A549 (cell line): ENCODE measurements around the gene MIS18BP1. TPM values are rescaled to one million over a fixed set of nuclear protein-coding genes. Genes with fewer than 3 reads are reported as not detected.

ENCODE experiments used
- ATAC-seq, 2 experiments: fragments of 200-7000 bp in 1 of 2; fragments of >200 bp in 1 of 2; cut with Nextera tagmentation in 1 of 2; cut with Tn5 transposase in 1 of 2; 3 replicates each; pipeline versions ENCODE4 v1.8.0 to v1.9.1; 2018 to 2020; ENCODE audit warnings: mild to moderate bottlenecking in 1 of 2, moderate library complexity in 1 of 2
- CTCF ChIA-PET: fragments of 300-600 bp; sonication (Branson Sonifier 250); formaldehyde crosslinking; extraction: SDS; loops from one replicate; lab custom pipeline; 2021; ENCODE audit warnings: antibody characterized with exemption, inconsistent platforms; lab: Yijun Ruan, JAX
- POLR2A ChIA-PET: fragments of 350-600 bp; formaldehyde crosslinking; extraction: SDS; loops from one replicate; lab custom pipeline; 2021; ENCODE audit warnings: antibody characterized with exemption, inconsistent platforms; lab: Yijun Ruan, JAX
- DNase-seq, 2 experiments: peaks; one replicate each; pipeline versions ENCODE4 v3.0.0 to v3.0.0-alpha.2; 2011 to 2016; ENCODE audit warnings: low read depth in 1 of 2, low spot score in 1 of 2
- FAIRE-seq: peaks from 2 replicates; lab custom pipeline; 2011; peaks lifted over from hg19 to GRCh38; lab: Jason Lieb, UNC
- H3K27ac ChIP-seq, 2 experiments: fragments of >200 bp; sonication (Bioruptor Twin); formaldehyde crosslinking; 3 replicates each; pipeline ENCODE4 v1.5.1; 2016 to 2017
- H3K4me1 ChIP-seq: fragments of >200 bp; sonication (Bioruptor Twin); formaldehyde crosslinking; 3 replicates; pipeline ENCODE4 v1.6.1; 2016
- H3K4me2 ChIP-seq: fragments of >200 bp; sonication (Bioruptor Twin); formaldehyde crosslinking; 3 replicates; pipeline ENCODE4 v1.6.1; 2016
- H3K4me3 ChIP-seq: fragments of >200 bp; sonication (Bioruptor Twin); formaldehyde crosslinking; 3 replicates; pipeline ENCODE4 v1.5.1; 2016
- H3K9me3 ChIP-seq: fragments of >200 bp; sonication (Bioruptor Twin); formaldehyde crosslinking; 3 replicates; pipeline ENCODE4 v1.6.1; 2016
- CEBPB ChIP-seq, 2 experiments: fragments of >200 bp in 1 of 2; sonication (Bioruptor Twin) in 1 of 2; formaldehyde crosslinking in 1 of 2; IDR thresholded peaks; 2 replicates each; pipeline ENCODE4 v1.6.1; 2012 to 2016
- CHD4 ChIP-seq: fragments of 200-600 bp; sonication (generic); IDR thresholded peaks from 2 replicates; pipeline ENCODE4 v1.6.1; 2016; ENCODE audit warnings: antibody characterized with exemption, mild to moderate bottlenecking, borderline replicate concordance
- EHF ChIP-seq: fragments of 250-450 bp; sonication (Bioruptor Pico); IDR thresholded peaks from 2 replicates; pipeline ENCODE4 v1.5.0; 2020; ENCODE audit warnings: mild to moderate bottlenecking
- EHMT2 ChIP-seq: fragments of 200-600 bp; sonication (generic); IDR thresholded peaks from 2 replicates; pipeline ENCODE4 v1.6.1; 2016; ENCODE audit warnings: antibody characterized with exemption, low read depth, mild to moderate bottlenecking, moderate library complexity
- ESRRA ChIP-seq: fragments of 150-350 bp; IDR thresholded peaks from 2 replicates; pipeline ENCODE4 v1.6.1; 2014; ENCODE audit warnings: mild to moderate bottlenecking, low read length, borderline replicate concordance
- FOSB ChIP-seq: fragments of 250-450 bp; sonication (Bioruptor Pico); IDR thresholded peaks from 2 replicates; pipeline ENCODE4 v1.5.0; 2020; ENCODE audit warnings: mild to moderate bottlenecking, moderate library complexity
- FOSL2 ChIP-seq, 2 experiments: fragments of 450-650 bp in 1 of 2; fragments of >200 bp in 1 of 2; sonication (Bioruptor Twin) in 1 of 2; formaldehyde crosslinking; IDR thresholded peaks; 2 replicates each; pipeline versions ENCODE4 v1.5.0 to v1.6.1; 2016 to 2020; ENCODE audit warnings: mild to moderate bottlenecking in 1 of 2, moderate library complexity in 1 of 2
- HDAC2 ChIP-seq: fragments of 200-600 bp; sonication (generic); IDR thresholded peaks from 2 replicates; pipeline ENCODE4 v1.6.1; 2016
- HOXA7 ChIP-seq: fragments of 250-450 bp; sonication (Bioruptor Pico); IDR thresholded peaks from 2 replicates; pipeline ENCODE4 v1.5.0; 2020; ENCODE audit warnings: mild to moderate bottlenecking, moderate library complexity
- HOXB5 ChIP-seq: fragments of 250-450 bp; sonication (Bioruptor Pico); IDR thresholded peaks from 2 replicates; pipeline ENCODE4 v1.5.0; 2020; ENCODE audit warnings: mild to moderate bottlenecking, moderate library complexity
- MAZ ChIP-seq: fragments of 150-350 bp; IDR thresholded peaks from 2 replicates; pipeline ENCODE4 v1.6.1; 2014; ENCODE audit warnings: antibody characterized with exemption, low read depth, low read length, borderline replicate concordance
- NR3C1 ChIP-seq: fragments of >200 bp; sonication (Bioruptor Twin); formaldehyde crosslinking; IDR thresholded peaks from 3 replicates; pipeline ENCODE4 v1.6.1; 2017
- PHF8 ChIP-seq: fragments of 200-600 bp; sonication (generic); IDR thresholded peaks from 2 replicates; pipeline ENCODE4 v1.6.1; 2016; ENCODE audit warnings: low read depth, mild to moderate bottlenecking, antibody characterized with exemption, moderate library complexity, borderline replicate concordance
- POLR2A ChIP-seq: IDR thresholded peaks from 2 replicates; pipeline ENCODE4 v1.6.1; 2012; ENCODE audit warnings: mild to moderate bottlenecking, low read length
- POLR2AphosphoS2 ChIP-seq: conservative IDR thresholded peaks from 2 replicates; pipeline ENCODE4 v1.6.1; 2012; ENCODE audit warnings: low read length, improper control_type of control experiment, inconsistent platforms
- RAD21 ChIP-seq, 2 experiments: fragments of >200 bp in 1 of 2; sonication (Bioruptor Twin) in 1 of 2; formaldehyde crosslinking in 1 of 2; IDR thresholded peaks in 1 of 2; conservative IDR thresholded peaks in 1 of 2; 2 replicates in 1 of 2; 3 replicates in 1 of 2; pipeline ENCODE4 v1.6.1; 2012 to 2018; ENCODE audit warnings: inconsistent platforms in 1 of 2
- RARB ChIP-seq: fragments of 250-450 bp; sonication (Bioruptor Pico); IDR thresholded peaks from 2 replicates; pipeline ENCODE4 v1.8.0; 2021; ENCODE audit warnings: mild to moderate bottlenecking, moderate library complexity
- RFX5 ChIP-seq: fragments of 450-650 bp; IDR thresholded peaks from 2 replicates; pipeline ENCODE4 v1.7.1; 2014; ENCODE audit warnings: antibody characterized with exemption, mild to moderate bottlenecking, moderate library complexity
- RNF2 ChIP-seq: fragments of 200-600 bp; sonication (generic); IDR thresholded peaks from 2 replicates; pipeline ENCODE4 v1.6.1; 2016; ENCODE audit warnings: low read depth, mild to moderate bottlenecking, antibody characterized with exemption, moderate library complexity, borderline replicate concordance
- SREBF2 ChIP-seq: fragments of 450-650 bp; IDR thresholded peaks from 2 replicates; pipeline ENCODE4 v1.6.1; 2014; ENCODE audit warnings: mild to moderate bottlenecking, moderate library complexity
- ZC3H11A ChIP-seq: fragments of 450-650 bp; IDR thresholded peaks from 2 replicates; pipeline ENCODE4 v1.6.1; 2014; ENCODE audit warnings: antibody characterized with exemption, mild to moderate bottlenecking
- ZNF302 ChIP-seq: fragments of 250-450 bp; sonication (Bioruptor Pico); IDR thresholded peaks from 2 replicates; pipeline ENCODE4 v1.9.0; 2021; ENCODE audit warnings: inconsistent platforms, mild to moderate bottlenecking, moderate library complexity
- ZSCAN20 ChIP-seq: fragments of 250-450 bp; sonication (Bioruptor Pico); IDR thresholded peaks from 2 replicates; pipeline ENCODE4 v1.8.0; 2022; ENCODE audit warnings: mild to moderate bottlenecking, moderate library complexity
- WGBS: methylation state at CpG from one replicate; pipeline ENCODE4 v1.1.6; 2017; ENCODE audit errors: missing lambda C conversion rate; 5-methylcytosine and 5-hydroxymethylcytosine counted together
- polyA plus RNA-seq, 4 experiments: library from polyadenylated mRNA; depleted of rRNA in 3 of 4; stranded (reverse); fragments of >200 nt; fragmentation: RNase III in 1 of 4; extraction: RNeasy Plus Mini Kit Qiagen cat#74134 plus additional on column Dnase treatment in 1 of 4; gene quantifications; 2 replicates in 3 of 4; 3 replicates in 1 of 4; pipeline ENCODE4 v1.2.3, GENCODE V29; 2011 to 2017
- TF ChIP-seq, protein P1 (sequence below): fragments of >200 bp; sonication (Bioruptor Twin); formaldehyde crosslinking; IDR thresholded peaks from 3 replicates; pipeline ENCODE4 v1.5.1; 2016
- TF ChIP-seq, protein P2 (sequence below): IDR thresholded peaks from 2 replicates; pipeline ENCODE4 v1.6.1; 2012
- TF ChIP-seq, protein P3 (sequence below): fragments of 150-350 bp; IDR thresholded peaks from 2 replicates; pipeline ENCODE4 v1.6.1; 2014; ENCODE audit warnings: low read depth, mild to moderate bottlenecking, low read length

Gene MIS18BP1
- polyA plus RNA-seq, 2 of the 4 experiments (the other 2 are of a cell fraction), result 26.1 to 38.0 TPM

GRCh38 chr14:45253754-45254310 is 830 bp upstream of the MIS18BP1 start:
- Histone ChIP-seq H3K4me3 (peak overlapping the region; percentile 72), H3K4me1 (peaks cover 22% of the 10 kb centered on the region; the same call in 2 of the 3 replicates), H3K4me2 (peak overlapping the region; percentile 92), H3K9me3 (peaks cover 5% of the 10 kb centered on the region; the same call in 1 of the 3 replicates), H3K27ac (peak overlapping the region; percentile 82 to 92)
- CTCF ChIA-PET, result interaction anchor here (0.7 to 8.7 kb wide), 10 partner anchors 8 to 343 kb away, joined by 3 to 57 read pairs (median 5); partner anchors contain the start of genes KLHL28 and TOGARAM1
- FAIRE-seq (no peak), ATAC-seq (peak; percentile 50 to 63), DNase-seq (peak; percentile 33 to 52)
- POLR2A ChIA-PET, result interaction anchor here (1.0 to 2.8 kb wide), 6 partner anchors 15 to 357 kb away, joined by 3 to 11 read pairs (median 6); partner anchors contain the start of genes FKBP3, KLHL28 and TOGARAM1
- WGBS, result 14% methylated on average over 23 of the region's 23 CpGs
- no peak for TF ChIP-seq RARB (CRISPR knock-in tag)
- no peak for TF ChIP-seq CHD4
- no peak for TF ChIP-seq SREBF2
- no peak for TF ChIP-seq ESRRA
- no peak for TF ChIP-seq ZSCAN20 (CRISPR knock-in tag)
- TF ChIP-seq EHMT2, result no peak
- peak; percentile 75 to 88 for TF ChIP-seq CEBPB (IDR thresholded peaks at IDR 0.05)
- peak; percentile 0; the same call in 1 of the 2 replicates for TF ChIP-seq HOXB5 (CRISPR knock-in tag)
- TF ChIP-seq RFX5, result no peak
- TF ChIP-seq FOSB (CRISPR knock-in tag), result no peak
- no peak for TF ChIP-seq HOXA7
- TF ChIP-seq RAD21 (conservative IDR thresholded peaks at IDR 0.05 in 1 of 2, IDR thresholded peaks at IDR 0.05 in 1 of 2), result no peak

- H3K27ac ChIP-seq, result peak overlapping the region; percentile 82 to 92
- WGBS, result 1% methylated on average over 26 of the region's 26 CpGs
- ChIA-PET CTCF (interaction anchor here (0.7 to 8.7 kb wide), 9 partner anchors 9 to 339 kb away, joined by 3 to 57 read pairs (median 5); partner anchors contain the start of genes KLHL28 and TOGARAM1), POLR2A (interaction anchor here (0.5 to 2.8 kb wide), 9 partner anchors 16 to 356 kb away, joined by 3 to 11 read pairs (median 5); partner anchors contain the start of genes FKBP3, KLHL28 and TOGARAM1)
- TF ChIP-seq, protein P1, sequence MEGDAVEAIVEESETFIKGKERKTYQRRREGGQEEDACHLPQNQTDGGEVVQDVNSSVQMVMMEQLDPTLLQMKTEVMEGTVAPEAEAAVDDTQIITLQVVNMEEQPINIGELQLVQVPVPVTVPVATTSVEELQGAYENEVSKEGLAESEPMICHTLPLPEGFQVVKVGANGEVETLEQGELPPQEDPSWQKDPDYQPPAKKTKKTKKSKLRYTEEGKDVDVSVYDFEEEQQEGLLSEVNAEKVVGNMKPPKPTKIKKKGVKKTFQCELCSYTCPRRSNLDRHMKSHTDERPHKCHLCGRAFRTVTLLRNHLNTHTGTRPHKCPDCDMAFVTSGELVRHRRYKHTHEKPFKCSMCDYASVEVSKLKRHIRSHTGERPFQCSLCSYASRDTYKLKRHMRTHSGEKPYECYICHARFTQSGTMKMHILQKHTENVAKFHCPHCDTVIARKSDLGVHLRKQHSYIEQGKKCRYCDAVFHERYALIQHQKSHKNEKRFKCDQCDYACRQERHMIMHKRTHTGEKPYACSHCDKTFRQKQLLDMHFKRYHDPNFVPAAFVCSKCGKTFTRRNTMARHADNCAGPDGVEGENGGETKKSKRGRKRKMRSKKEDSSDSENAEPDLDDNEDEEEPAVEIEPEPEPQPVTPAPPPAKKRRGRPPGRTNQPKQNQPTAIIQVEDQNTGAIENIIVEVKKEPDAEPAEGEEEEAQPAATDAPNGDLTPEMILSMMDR, result no peak
- 0 out of 2 replicates have a peak, but pooled peaks have one; percentile 5 for TF ChIP-seq PHF8
- FAIRE-seq (no peak), DNase-seq (peak in 1 of 2 experiments; percentile 38), ATAC-seq (peak in 1 of 2 experiments; percentile 12; a peak in 3 of 6 replicates)
- H3K4me1 ChIP-seq, result peaks cover 26% of the 10 kb centered on the region; the same call in 2 of the 3 replicates
- H3K9me3 ChIP-seq, result no peaks in the 10 kb centered on the region
- H3K4me2 ChIP-seq, result peak overlapping the region; percentile 93
- peak overlapping the region; percentile 72 for H3K4me3 ChIP-seq
Measured at GRCh38 chr14:45252366-45253069, 484 bp downstream of the MIS18BP1 start.

DNA sequence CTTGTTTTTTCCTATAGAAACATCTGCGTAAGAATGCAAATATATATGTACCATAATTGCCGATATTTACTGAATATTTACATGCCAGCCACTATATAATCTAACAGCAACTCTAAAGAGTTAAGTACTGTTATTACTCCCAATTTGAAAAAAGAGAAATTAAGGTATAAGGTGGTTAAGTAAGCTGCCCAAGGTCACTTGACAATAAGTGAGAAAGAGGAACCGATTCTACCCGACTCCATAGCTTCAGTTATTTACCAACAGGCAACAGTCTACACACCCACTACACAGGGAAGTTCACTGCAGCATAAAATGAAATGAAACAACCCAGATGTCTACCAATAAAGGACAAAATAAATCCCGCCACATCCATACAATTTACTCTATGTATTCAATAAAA is 1.1 kb downstream of the MIS18BP1 start:
- DNase-seq, result peak in 1 of 2 experiments; percentile 27
- TF ChIP-seq RAD21 (conservative IDR thresholded peaks at IDR 0.05 in 1 of 2, IDR thresholded peaks at IDR 0.05 in 1 of 2) (no peak), FOSL2 (IDR thresholded peaks at IDR 0.05) (no peak), FOSL2 (CRISPR knock-in tag; IDR thresholded peaks at IDR 0.05) (no peak), RNF2 (no peak), POLR2A (no peak), POLR2AphosphoS2 (no peak), EHF (no peak), MAZ (no peak), NR3C1 (no peak), ZNF302 (CRISPR knock-in tag) (no peak), FOSB (CRISPR knock-in tag) (no peak), CHD4 (no peak), ZC3H11A (no peak), HDAC2 (no peak)
- TF ChIP-seq, protein P2, sequence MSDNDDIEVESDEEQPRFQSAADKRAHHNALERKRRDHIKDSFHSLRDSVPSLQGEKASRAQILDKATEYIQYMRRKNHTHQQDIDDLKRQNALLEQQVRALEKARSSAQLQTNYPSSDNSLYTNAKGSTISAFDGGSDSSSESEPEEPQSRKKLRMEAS, result no peak
- TF ChIP-seq, protein P3, sequence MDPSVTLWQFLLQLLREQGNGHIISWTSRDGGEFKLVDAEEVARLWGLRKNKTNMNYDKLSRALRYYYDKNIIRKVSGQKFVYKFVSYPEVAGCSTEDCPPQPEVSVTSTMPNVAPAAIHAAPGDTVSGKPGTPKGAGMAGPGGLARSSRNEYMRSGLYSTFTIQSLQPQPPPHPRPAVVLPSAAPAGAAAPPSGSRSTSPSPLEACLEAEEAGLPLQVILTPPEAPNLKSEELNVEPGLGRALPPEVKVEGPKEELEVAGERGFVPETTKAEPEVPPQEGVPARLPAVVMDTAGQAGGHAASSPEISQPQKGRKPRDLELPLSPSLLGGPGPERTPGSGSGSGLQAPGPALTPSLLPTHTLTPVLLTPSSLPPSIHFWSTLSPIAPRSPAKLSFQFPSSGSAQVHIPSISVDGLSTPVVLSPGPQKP, result no peak
- TF ChIP-seq, protein P1, result no peak

More for the DNA sequence above, 1.1 kb downstream of the MIS18BP1 start:
- Histone ChIP-seq H3K4me3 (peak overlapping the region; percentile 72), H3K9me3 (no peaks in the 10 kb centered on the region), H3K27ac (peak overlapping the region; percentile 82 to 92), H3K4me1 (peaks cover 32% of the 10 kb centered on the region), H3K4me2 (peak overlapping the region; percentile 93)
- 9% methylated on average over 5 of the region's 5 CpGs for WGBS
- FAIRE-seq, result no peak
- ChIA-PET CTCF (interaction anchor here (0.7 to 8.7 kb wide), 5 partner anchors 10 to 339 kb away, joined by 3 to 57 read pairs (median 10); no protein-coding TSS in a partner anchor), POLR2A (interaction anchor here (0.7 to 2.8 kb wide), 4 partner anchors 92 to 355 kb away, joined by 4 to 11 read pairs (median 6); partner anchors contain the start of genes KLHL28 and TOGARAM1)
- no peak for ATAC-seq
